Stimulated activated CD4-positive, alpha-beta T cell treated with anti-CD3 and anti-CD28 coated beads, TNF-alpha, amount 100 ng/mL, for 48 hours (primary cell): Measurements from ENCODE around the gene FRRS1.
"Not testable (repeated sequence)": the region's sequence is repeated elsewhere in the genome, so short reads cannot be mapped to it uniquely, and the experiment has no call there.

Experiments used
- DNase-seq, 3 donors: peaks; one replicate each; pipeline ENCODE4 v3.0.0-alpha.2; 2020; ENCODE audit warnings: low read depth in 3 of 3

The FRRS1 gene

GRCh38 chr1:99768104-99768503, 1.7 kb upstream of the FRRS1 start:
- no peak for DNase-seq

GRCh38 chr1:99764909-99765308, 1.5 kb downstream of the FRRS1 start:
- no peak for DNase-seq

GRCh38 chr1:99764439-99764838, 2.0 kb downstream of the FRRS1 start:
- DNase-seq, result no peak

- no peak for DNase-seq
Measured at GRCh38 chr1:99763956-99764355, 2.5 kb downstream of the FRRS1 start.

GRCh38 chr1:99761774-99762173, 4.7 kb downstream of the FRRS1 start:
- DNase-seq, result no peak

- no peak for DNase-seq
Measured at GRCh38 chr1:99759518-99760160, 6.8 kb downstream of the FRRS1 start.

GRCh38 chr1:99758686-99759517, 7.5 kb downstream of the FRRS1 start:
- not testable (repeated sequence) for DNase-seq

- DNase-seq, result no peak
Measured at GRCh38 chr1:99758073-99758511, 8.3 kb downstream of the FRRS1 start.

GRCh38 chr1:99756598-99756997, 9.8 kb downstream of the FRRS1 start:
- DNase-seq, result no peak

GRCh38 chr1:99755664-99756063, 10.8 kb downstream of the FRRS1 start:
- DNase-seq, result no peak

- DNase-seq, result no peak
Measured at GRCh38 chr1:99754697-99755096, 11.7 kb downstream of the FRRS1 start.

- DNase-seq, result no peak
Measured at GRCh38 chr1:99754055-99754626, 12.3 kb downstream of the FRRS1 start.

- DNase-seq, result no peak
Measured at GRCh38 chr1:99751877-99752504, 14.4 kb downstream of the FRRS1 start.

- no peak for DNase-seq
Measured at GRCh38 chr1:99749504-99750347, 16.7 kb downstream of the FRRS1 start.

- DNase-seq, result no peak
Measured at GRCh38 chr1:99748419-99748818, 18.0 kb downstream of the FRRS1 start.

- DNase-seq, result no peak
Measured at GRCh38 chr1:99745684-99746083, 20.8 kb downstream of the FRRS1 start.

- no peak for DNase-seq
Measured at GRCh38 chr1:99745061-99745460, 21.4 kb downstream of the FRRS1 start.

- DNase-seq, result no peak
Measured at GRCh38 chr1:99740141-99740540, 26.3 kb downstream of the FRRS1 start.

- no peak for DNase-seq
Measured at GRCh38 chr1:99738858-99739465, 27.5 kb downstream of the FRRS1 start.

GRCh38 chr1:99737016-99737415, 29.4 kb downstream of the FRRS1 start:
- DNase-seq, result no peak

GRCh38 chr1:99735852-99736251, 30.6 kb downstream of the FRRS1 start:
- no peak for DNase-seq
